OCI-M2 (cell line): ENCODE data around the gene FES.
"Not testable (repeated sequence)": the region's sequence is repeated elsewhere in the genome, so short reads cannot be mapped to it uniquely, and the experiment has no call there.

ENCODE experiments used
- DNase-seq: peaks from one replicate; lab custom pipeline; 2025; ENCODE audit not compliant: unreplicated experiment; lab: John Stamatoyannopoulos, UW

FES gene

DNA sequence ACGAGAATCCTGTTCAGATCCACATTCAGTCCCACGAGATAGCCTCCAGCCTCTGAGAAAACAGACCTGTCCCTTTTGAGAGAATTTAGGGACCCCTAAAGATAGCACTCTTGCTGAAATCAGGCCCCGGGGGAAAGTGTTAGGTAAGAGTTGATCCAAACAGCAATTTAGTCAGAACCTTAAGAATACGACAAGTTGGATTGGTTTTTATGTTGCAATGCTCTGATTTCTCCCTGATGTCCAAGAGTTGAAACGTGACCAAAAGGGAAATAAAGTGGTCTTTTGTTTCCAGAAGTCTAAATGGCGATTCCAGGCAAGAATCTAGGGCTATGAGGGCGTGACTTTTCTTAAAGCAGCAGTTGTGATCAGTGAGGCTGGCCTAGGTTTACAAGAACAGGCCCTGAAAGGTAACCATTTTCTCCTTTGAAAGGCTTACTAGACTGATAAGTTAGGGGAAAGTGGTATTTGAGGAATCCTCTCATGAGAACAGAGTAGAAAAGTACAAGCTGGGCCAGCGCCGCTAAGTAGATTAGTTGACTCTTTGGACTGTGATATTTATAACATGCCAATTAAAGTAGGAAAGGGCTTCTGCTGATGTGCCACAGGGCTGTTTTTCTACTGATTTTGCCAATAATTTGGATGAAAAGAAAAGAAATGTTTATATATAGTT lies 23.7 kb downstream of the FES start:
- no peak for DNase-seq

DNA sequence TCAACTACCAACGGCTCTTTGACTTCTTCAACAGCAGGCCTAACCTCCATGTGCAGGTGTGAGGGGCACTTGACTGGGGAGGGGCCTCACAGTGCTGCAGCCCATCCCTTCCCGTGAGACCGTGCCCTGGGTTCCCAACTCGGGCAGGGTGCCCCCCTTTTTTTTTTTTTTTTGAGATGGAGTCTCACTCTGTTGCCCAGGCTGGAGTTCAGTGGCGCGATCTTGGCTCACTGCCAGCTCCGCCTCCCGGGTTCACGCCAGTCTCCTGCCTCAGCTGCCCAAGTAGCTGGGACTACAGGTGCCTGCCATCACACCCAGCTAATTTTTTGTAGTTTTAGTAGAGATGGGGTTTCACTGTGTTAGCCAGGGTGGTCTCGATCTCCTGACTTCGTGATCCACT lies 25.1 kb downstream of the FES start:
- not testable (repeated sequence) for DNase-seq

DNA sequence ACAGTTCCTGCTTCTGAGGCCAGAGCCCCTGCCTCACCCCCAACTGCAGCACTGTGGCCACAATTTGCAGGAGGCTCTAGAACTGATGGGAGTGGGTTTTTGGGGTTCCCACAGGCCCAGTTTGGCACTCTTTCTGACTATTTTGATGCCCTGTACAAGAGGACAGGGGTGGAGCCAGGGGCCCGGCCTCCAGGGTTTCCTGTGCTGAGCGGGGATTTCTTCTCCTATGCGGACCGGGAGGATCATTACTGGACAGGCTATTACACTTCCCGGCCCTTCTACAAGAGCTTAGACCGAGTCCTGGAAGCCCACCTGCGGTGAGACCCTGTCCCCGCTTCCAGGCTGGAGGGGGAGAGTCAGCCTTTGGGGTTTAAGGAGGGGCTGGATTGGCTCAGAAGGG lies 25.7 kb downstream of the FES start:
- DNase-seq: no peak

DNA sequence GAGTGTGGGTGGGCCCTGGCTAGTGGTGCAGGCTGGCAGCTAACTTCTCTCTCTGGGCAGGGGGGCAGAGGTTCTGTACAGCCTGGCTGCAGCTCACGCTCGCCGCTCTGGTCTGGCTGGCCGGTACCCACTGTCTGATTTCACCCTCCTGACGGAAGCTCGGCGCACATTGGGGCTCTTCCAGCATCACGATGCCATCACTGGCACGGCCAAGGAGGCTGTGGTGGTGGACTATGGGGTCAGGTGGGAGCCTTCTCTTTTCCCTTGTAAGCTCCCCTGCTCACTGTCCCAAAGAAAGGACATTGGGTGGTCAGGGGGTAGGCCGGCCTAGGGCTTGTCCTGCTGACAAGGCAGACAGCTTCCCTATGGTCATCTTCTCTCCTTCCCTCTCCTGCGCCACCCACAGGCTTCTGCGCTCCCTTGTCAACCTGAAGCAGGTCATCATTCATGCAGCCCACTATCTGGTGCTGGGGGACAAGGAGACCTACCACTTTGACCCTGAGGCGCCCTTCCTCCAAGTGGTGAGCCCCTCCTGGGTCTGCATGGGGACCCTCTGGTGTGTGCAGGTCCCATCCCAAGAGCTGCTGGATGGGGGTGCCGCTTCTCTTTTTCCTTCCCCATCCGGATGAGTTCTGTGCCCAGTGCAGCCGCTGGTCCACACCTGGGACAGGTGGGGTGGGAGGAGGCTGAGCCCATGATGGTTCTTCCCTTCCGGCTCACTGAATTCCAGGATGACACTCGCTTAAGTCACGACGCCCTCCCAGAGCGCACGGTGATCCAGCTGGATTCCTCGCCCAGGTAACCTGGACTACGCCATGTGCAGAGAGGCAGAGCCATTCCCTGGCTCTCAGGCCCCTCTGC lies 26.4 kb downstream of the FES start:
- no peak for DNase-seq

DNA sequence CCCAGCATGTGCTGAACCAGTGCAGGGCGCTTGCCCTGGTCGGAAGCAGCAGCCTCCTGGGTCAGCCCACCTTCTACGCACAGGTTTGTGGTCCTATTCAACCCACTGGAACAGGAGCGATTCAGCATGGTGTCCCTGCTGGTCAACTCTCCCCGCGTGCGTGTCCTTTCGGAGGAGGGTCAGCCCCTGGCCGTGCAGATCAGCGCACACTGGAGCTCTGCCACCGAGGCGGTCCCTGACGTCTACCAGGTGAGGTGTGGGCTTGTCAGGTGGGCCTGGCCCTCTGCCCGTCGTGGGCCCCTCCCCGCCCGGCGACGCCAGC lies 27.0 kb downstream of the FES start:
- no peak for DNase-seq

DNA sequence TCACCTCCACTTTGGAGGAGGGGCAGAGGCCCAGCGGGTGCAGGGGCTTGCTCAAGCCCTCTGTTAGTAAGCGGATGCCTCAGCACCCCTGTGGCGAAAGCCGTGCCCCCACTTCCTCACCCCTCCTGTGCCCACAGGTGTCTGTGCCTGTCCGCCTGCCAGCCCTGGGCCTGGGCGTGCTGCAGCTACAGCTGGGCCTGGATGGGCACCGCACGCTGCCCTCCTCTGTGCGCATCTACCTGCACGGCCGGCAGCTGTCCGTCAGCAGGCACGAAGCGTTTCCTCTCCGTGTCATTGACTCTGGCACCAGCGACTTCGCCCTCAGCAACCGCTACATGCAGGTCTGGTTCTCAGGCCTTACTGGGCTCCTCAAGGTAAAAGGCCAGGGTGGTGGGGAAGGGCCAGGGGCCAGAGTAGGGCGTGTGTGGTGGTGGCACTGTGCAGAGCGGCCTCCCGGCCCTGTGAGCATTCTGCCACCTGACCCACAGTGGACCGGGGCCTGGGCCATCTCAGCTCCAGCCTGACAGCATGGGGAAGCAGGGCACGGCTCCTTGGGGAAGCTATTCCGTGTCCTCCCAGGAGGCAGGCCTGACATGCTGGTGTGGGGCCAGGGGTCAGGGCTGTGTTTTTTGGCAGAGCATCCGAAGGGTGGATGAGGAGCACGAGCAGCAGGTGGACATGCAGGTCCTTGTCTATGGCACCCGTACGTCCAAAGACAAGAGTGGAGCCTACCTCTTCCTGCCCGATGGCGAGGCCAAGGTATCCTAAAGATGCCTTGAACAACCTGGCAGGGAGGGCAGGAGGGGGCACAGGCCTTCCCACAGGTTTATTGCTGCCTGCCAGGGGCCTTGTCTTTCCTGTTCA lies 27.8 kb downstream of the FES start:
- no peak for DNase-seq

DNA sequence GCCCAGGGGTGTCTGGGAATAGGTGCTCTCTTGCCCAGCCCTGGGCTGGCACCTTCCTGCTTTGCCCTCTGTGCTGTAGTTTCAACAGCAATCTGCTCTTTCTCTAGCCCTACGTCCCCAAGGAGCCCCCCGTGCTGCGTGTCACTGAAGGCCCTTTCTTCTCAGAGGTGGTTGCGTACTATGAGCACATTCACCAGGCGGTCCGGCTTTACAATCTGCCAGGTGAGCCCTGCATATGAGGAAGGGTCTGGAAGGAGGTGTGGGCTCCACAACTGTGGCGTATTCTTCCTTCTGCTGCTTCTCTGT lies 28.4 kb downstream of the FES start:
- no peak for DNase-seq

DNA sequence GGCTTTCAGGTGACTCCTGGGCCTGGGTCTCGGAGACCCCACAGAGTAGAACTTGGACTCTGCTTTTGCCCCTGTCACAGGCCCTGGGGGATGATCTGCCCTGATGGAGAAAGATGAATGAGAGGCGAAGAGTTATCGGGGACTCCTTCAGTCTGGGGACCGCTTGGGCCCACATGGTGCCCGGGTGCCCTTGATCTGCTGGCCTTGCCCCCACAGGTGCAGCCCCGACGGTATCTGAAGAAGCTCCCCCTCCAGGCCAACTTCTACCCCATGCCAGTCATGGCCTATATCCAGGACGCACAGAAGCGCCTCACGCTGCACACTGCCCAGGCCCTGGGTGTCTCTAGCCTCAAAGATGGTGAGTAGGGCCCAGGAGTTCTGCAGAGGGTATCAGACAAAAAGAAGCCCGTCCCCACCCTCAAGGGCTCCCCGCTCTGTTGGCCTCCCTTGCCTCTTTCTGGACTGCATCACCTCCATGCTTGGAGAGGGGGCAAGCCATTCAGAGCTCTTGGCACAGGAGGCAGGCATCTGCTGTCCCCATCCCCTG lies 29.2 kb downstream of the FES start:
- no peak for DNase-seq

DNA sequence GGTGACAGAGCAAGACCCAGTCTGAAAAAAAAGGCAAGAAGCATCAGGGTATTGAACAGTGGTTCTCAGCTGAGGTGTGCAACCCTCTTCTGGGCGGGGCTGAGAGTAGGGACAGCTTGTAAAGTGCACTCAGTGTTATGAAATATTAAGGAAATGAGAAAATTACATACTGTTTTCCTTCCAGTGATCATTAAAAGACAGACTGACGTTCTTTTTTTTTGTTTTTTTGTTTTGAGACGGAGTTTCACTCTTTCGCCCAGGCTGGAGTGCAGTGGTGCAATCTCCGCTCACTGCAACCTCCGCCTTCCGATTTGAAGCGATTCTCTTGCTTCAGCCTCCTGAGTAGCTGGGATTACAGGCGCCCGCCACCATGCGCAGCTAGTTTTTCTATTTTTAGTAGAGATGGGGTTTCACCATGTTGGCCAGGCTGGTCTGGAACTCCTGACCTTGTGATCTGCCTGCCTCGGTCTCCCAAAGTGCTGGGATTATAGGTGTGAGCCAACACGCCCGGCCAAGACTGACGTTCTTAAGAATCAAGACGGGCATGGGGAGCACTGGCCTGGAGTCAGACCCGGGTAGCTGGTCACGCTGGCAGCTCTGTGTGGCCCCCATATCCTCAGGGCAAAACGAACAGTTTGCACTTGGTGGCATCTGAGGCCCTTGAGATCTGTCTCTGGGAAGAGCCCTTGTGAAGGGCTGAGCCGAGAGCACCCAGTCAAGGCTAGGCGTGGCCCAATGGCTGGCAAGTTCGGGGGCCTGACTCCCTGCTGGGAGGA lies 30.2 kb downstream of the FES start:
- DNase-seq: no peak

DNA sequence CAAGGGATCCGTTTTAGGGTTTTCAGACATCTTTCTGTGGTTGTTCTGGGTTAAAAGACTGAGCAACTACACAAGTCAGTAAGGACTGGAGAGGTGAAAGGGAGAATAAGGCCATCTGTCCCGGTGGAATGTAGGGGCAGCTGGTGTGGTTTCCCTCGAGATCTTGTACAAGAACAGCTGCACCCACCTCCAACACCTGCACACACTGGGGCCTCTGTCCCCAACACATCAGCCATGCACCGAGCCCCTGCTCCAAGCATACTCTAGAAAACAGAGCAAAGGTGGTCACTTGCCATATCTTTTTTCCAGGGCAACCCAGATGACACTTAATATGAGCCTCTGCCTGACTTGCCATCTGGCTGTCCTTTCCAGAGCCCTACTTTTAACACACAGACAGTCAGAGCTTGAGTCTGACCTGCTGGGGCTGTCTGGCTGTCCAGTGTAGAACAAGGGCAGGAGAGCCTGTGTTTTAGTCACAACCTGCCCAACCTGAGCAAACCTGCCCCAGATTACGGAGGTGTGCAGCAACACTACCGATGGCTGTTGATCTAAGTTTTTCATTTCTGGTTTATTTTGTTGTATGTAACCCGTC lies 31.0 kb downstream of the FES start:
- no peak for DNase-seq

DNA sequence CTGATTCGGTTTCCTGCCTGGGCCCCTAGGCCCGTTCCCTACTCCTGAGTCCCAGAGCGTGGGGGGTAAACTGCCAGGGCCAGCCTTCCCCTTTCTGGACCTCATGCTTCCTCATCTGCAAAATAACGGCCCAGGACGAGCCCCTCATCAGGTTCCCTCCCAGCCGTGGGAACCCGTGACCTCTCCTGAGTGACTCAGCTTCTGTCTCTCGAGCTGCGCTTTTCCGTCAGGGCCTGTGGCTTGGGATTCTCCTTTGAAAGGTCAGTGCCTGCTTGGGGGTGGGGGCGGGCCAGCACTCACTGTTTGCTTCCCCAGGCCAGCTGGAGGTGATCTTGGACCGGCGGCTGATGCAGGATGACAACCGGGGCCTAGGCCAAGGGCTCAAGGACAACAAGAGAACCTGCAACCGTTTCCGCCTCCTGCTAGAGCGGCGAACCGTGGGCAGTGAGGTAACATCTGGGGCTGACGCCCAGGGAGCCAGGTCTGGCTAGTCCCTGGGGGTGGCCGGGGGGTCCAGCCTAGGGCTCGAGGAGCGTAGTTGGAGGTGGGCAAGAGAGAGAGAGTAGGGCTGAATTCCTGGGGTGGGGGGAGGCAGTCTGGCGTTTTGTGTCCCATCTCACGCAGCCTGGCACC lies 31.6 kb downstream of the FES start:
- DNase-seq: no peak

DNA sequence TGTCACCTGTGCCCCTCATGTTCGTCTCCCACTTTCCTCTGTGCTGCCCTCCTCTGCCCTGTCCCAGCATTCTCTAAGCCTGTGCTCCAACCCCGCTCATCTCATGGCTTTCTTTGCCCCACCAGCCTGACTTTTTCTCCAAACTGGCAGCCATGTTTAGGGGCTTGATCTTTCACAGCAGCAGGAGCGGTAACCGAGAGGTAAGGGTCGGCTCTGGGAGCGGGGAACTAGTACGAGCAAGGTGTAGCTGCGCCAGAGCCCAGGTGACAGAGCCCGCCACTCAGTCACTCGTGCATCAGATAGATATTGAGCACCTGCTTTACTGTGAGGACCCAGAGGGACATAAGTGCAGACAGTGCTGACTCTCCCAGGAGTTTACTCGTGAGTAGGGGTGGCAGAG lies 32.2 kb downstream of the FES start:
- no peak for DNase-seq

DNA sequence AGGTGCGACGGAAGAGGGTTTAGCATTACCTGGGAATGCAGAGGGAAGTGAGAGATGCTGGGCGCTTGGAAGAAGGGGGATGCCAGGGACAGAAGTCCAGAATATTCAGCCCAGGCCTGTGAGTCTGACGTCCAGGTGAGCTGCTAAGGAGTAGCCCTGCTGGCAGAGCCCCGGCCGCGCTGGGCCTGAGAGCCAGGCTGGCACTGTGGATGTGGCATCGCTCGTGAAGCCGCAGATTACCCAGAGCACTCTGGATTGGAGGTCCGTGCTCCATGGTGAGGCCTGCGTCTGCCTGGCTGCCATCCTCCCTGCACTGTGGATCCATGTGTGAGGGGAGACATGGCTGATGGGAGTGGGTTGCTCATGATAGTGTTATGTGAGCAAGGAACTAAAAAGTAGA lies 33.3 kb downstream of the FES start:
- no peak for DNase-seq

DNA sequence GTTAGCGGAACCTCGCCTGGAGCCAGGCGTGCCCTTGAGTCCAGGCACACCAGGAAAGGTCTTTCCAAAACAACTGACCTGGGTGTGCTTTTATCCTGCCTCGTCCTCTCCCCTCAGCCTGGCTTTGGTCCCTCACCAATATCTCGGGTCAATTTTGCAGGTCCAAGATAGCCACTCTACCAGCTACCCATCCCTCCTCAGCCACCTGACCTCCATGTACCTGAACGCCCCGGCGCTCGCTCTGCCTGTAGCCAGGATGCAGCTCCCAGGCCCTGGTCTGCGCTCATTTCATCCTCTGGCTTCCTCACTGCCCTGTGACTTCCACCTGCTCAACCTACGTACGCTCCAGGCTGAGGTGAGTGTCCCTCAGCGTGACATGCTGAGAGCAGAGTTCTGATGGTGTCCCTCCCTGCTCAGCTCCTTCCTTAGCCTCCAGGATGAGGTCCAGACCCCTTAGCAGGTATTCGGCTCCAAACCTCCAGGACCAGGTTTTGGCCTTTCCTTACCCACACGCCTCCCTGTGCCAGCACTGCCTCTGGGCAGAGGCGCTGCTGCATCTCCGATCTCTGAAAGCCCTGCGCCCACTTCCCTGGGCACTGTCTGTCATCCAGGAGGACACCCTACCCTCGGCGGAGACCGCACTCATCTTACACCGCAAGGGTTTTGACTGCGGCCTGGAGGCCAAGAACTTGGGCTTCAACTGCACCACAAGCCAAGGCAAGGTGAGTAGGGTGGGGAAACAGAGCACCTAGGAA lies 33.9 kb downstream of the FES start:
- DNase-seq: no peak

DNA sequence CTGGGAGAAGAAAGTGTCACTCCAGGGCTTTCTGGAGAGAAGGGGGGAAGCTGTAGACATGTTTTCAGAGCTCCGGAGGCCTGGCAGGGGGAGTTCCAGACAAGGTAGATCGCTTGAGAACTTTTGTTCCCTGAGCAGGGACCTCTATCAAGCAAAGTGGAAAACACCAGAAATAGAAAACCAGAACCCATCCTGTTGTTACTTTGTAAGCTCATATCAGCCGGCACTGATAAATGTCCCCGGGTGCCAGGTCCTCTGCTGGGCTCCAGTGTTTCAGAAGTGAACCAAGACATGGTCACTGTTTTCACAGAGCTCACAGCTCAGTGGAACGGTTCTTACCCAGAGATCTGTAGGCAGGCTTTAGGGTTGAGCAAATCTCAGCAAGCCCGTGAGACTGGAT lies 34.5 kb downstream of the FES start:
- no peak for DNase-seq

DNA sequence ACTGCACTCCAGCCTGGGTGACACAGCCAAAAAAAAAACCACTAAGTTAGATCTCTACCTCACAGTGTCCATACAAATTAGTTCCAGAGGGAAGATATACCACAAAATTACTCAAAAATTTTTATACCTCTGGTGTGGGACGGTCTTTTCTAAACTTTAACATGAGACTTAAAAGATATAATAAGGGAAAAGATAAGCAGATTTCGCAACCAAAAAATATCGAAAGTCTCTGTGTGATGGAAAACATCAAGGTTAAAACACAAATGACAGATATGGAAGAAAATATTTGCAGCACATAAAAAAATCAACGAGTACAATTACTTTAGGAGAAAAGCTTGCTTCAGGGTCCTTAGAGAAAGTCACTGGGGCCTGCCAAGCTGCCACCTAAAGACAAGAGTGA lies 37.6 kb downstream of the FES start:
- no peak for DNase-seq

DNA sequence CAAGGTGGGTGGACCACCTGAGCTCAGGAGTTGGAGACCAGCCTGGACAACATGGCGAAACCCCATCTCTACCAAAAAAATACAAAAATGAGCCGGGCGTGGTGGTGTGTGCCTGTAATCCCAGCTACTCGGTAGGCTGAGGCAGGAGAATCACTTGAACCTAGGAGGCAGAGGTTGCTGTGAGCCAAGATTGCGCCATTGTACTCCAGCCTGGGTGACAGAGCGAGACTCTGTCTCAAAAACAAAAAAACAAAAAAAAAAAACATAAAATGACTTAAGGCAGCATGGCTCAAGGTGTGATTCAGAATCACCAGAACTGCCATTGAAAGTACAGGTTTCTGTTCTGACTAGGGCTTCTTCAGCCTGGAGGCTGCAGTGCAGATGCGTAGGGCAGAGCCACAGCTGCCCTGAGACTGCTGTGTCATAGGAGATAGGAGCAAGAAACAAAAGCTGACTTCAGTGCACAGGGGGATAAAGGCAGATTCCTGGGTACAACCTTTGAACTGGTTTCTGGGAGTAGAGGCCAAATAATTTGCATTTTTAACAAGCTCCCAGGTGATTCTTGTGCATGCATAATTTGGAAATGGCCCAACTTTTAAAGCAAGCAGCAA lies 38.5 kb downstream of the FES start:
- DNase-seq: not testable (repeated sequence)

DNA sequence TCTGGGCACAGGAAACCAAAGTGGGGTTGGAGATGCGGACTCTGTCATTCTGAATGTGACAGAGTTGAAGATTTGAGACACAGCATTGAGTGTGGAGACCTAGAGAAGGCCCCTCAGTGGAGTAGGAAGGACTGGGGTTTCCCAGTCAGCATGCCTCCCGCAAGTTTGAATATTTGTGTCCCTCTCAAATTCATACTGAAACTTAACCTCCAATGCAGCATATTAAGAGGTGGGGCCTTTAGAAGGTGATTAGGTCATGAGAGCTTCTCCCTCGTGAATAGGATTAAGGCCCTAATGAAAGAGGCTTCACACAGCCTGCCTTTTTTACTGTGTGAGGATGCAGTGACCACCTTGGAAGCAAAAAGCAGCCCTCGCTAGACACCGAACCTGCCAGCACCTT lies 40.1 kb downstream of the FES start:
- no peak for DNase-seq

DNA sequence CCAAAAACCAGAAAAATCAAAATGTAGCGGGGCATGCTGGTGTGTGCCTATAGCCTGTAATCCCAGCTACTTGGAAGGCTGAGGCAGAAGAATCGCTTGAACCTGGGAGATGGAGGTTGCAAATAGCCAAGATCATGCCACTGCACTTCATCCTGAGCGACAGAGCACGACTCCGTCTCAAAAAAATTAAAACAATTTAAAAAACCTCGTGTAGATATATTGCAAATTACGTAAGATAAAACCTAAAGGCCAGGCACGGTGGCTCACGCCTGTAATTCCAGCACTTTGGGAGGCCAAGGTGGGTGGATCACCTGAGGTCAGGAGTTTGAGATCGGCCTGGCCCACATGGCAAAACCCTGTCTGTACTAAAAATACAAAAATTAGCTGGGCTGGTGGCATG lies 42.5 kb downstream of the FES start:
- not testable (repeated sequence) for DNase-seq
